GM12878 (cell line): ENCODE results near the gene EIF2A.

ENCODE experiments used
- ETV6 ChIP-seq, 2 experiments: fragments of 450-650 bp in 1 of 2; IDR thresholded peaks in 1 of 2; conservative IDR thresholded peaks in 1 of 2; 2 replicates each; pipeline ENCODE4 v1.6.1; 2014; ENCODE audit warnings: antibody characterized with exemption in 1 of 2, borderline replicate concordance in 1 of 2, low read depth in 1 of 2, mild to moderate bottlenecking in 1 of 2, moderate library complexity in 1 of 2
- EZH2 ChIP-seq: IDR thresholded peaks from 2 replicates; pipeline ENCODE4 v1.6.1; 2012; ENCODE audit warnings: low read depth, mild to moderate bottlenecking, control low read depth, inconsistent platforms, low read length, borderline replicate concordance; ENCODE audit not compliant: control insufficient read depth
- GABPA ChIP-seq: IDR thresholded peaks from 2 replicates; pipeline ENCODE4 v1.6.1; 2014; ENCODE audit warnings: antibody characterized with exemption, low read depth, mild to moderate bottlenecking, inconsistent platforms
- LARP7 ChIP-seq: fragments of 450-650 bp; IDR thresholded peaks from 2 replicates; pipeline ENCODE4 v1.6.1; 2017; ENCODE audit warnings: mild to moderate bottlenecking
- MXI1 ChIP-seq: fragments of 150-350 bp; IDR thresholded peaks from 2 replicates; pipeline ENCODE4 v1.6.1; 2011; ENCODE audit warnings: low read depth, mild to moderate bottlenecking, inconsistent platforms, low read length, improper control_type of control experiment
- TAF1 ChIP-seq: IDR thresholded peaks from 2 replicates; pipeline ENCODE4 v1.6.1; 2011; ENCODE audit warnings: mild to moderate bottlenecking, low read depth, low read length, borderline replicate concordance
- TARDBP ChIP-seq: IDR thresholded peaks from 2 replicates; pipeline ENCODE4 v1.6.1; 2016; ENCODE audit warnings: borderline replicate concordance
- TCF7 ChIP-seq: IDR thresholded peaks from 2 replicates; pipeline ENCODE4 v1.6.1; 2014; ENCODE audit warnings: antibody characterized with exemption, borderline replicate concordance
- YY1 ChIP-seq: IDR thresholded peaks from 2 replicates; pipeline ENCODE4 v1.6.1; 2011; ENCODE audit warnings: low read depth, mild to moderate bottlenecking, low read length
- ZNF274 ChIP-seq: IDR thresholded peaks from one replicate; pipeline ENCODE4 v1.8.0; 2011; ENCODE audit not compliant: insufficient read length, insufficient read depth
- TF ChIP-seq, protein P1 (sequence below), 3 experiments: IDR thresholded peaks in 2 of 3; conservative IDR thresholded peaks in 1 of 3; 2 replicates each; pipeline ENCODE4 v1.5.1; 2011; ENCODE audit warnings: low read depth in 3 of 3, low read length in 3 of 3, mild to moderate bottlenecking in 3 of 3, control low read depth in 2 of 3, moderate library complexity in 2 of 3, inconsistent platforms in 1 of 3, mixed read lengths in 1 of 3; ENCODE audit not compliant: control insufficient read depth in 2 of 3, insufficient read depth in 1 of 3; ENCODE audit errors: extremely low read depth in 1 of 3

DNA sequence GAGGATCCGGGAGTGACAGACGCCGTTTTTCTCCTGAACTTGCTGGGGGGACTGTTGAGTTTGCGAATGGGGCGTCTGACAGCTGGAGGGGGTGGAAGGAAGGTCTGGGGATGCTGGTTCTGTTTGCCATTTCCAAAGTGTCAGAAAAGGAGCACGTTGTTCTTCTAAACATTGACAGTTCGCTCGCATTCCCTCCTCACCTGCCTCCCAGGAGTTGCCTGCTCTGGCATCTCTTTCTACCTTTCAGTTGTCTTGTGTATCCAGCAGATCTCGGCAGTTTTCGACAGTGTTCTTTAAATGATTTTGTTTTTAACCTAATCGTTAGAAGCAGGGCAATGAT lies 57.4 kb downstream of the EIF2A start:
- TF ChIP-seq, protein P1, sequence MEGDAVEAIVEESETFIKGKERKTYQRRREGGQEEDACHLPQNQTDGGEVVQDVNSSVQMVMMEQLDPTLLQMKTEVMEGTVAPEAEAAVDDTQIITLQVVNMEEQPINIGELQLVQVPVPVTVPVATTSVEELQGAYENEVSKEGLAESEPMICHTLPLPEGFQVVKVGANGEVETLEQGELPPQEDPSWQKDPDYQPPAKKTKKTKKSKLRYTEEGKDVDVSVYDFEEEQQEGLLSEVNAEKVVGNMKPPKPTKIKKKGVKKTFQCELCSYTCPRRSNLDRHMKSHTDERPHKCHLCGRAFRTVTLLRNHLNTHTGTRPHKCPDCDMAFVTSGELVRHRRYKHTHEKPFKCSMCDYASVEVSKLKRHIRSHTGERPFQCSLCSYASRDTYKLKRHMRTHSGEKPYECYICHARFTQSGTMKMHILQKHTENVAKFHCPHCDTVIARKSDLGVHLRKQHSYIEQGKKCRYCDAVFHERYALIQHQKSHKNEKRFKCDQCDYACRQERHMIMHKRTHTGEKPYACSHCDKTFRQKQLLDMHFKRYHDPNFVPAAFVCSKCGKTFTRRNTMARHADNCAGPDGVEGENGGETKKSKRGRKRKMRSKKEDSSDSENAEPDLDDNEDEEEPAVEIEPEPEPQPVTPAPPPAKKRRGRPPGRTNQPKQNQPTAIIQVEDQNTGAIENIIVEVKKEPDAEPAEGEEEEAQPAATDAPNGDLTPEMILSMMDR (IDR thresholded peaks at IDR 0.05 in 2 of 3, conservative IDR thresholded peaks at IDR 0.05 in 1 of 3; ENCODE audit: control insufficient read depth in 2 of 3, extremely low read depth in 1 of 3, insufficient read depth in 1 of 3, low read depth in 3 of 3, low read length in 3 of 3) = no peak
- TF ChIP-seq LARP7 (no peak), TAF1 (no peak), ETV6 (conservative IDR thresholded peaks at IDR 0.05 in 1 of 2, IDR thresholded peaks at IDR 0.05 in 1 of 2; ENCODE audit: borderline replicate concordance in 1 of 2, low read depth in 1 of 2) (0 out of 4 replicates have a peak, but pooled peaks of 1 of the 2 experiments have one; percentile 12), GABPA (no peak), EZH2 (no peak), ZNF274 (no peak), TCF7 (no peak), MXI1 (peak; percentile 62; the same call in 1 of the 2 replicates), TARDBP (no peak), YY1 (no peak)
